Activated T-cell treated with anti-CD3 and anti-CD28 coated beads for 48 hours (primary cell): ENCODE results near the gene TMEM169.
A peak's percentile ranks its signal among the peaks of the same experiment; 100 is the strongest.

Experiments
- DNase-seq: peaks from one replicate; pipeline ENCODE4 v3.0.0-alpha.2; 2020; ENCODE audit warnings: low read depth

Gene TMEM169

GRCh38 chr2:216081487-216082116 is at the start of gene TMEM169, which contains the start of gene PECR:
Gene TMEM169, plus strand, starts transcription at chr2:216081919. Its CDS starts 14,045 bp downstream, at chr2:216095964.
Gene PECR, minus strand, starts transcription at chr2:216081809. Its CDS starts 68 bp downstream, at chr2:216081741.
- peak; percentile 78 for DNase-seq

- DNase-seq = no peak
Measured at GRCh38 chr2:216031960-216032689, 49.6 kb upstream of the TMEM169 start.

DNA sequence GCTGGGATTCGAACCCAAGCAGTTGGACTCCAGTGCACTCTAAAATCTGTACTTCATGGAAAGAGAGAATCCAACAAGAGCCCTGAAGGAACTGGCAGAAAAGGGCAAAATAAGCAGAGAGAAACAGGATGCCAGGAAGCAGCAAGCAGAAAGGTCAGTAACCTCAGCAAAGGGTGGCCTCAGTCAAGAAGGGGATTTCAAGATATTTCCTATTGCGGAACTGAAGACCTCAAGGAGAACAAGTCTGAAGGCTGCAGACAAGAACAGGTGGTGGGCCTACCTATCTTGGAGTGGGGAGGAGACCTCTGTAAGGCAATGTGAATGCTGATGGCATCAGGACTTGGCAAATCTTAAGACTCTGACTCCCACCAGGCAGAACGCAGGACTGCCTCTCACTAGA is 48.3 kb upstream of the TMEM169 start:
- no peak for DNase-seq

DNA sequence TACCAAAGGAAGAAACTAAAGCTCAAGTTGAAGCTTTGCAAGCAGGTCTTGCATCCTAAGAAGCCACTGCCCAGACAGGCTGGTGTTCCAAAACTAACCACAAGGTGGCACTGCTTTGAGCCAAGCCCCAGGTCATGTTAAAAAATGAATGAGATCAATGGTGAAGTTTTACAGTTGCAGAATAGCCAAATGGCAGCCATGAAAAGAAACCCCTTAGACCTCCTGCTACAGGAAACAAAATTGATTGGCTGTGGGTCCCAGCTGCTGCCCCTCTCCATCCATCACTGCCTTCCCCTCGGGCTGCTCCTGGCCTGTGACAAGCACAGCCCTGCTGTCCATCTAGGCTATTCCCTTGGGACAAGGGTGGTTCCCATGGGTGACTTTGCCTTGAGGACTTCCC is 47.7 kb upstream of the TMEM169 start:
- peak; percentile 72 for DNase-seq

DNA sequence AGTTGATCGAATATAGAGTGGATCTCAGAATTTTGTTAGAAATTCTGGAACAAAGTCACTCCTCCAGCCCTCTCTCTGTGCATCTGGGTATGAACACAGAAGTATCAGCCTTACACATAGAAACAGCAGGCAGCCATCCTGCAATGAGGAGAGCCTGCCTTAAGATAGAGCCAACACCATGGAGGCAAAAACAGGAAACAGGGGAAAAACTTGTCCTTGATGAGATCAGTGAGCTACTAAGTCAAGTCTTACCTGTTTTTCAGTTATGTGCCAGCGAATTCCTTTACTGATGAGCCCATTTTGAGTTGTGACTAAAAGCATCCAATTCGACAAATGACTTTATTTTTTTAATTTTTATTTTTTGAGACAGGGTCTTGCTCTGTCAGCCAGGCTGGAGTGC is 41.8 kb upstream of the TMEM169 start:
- DNase-seq = no peak

- DNase-seq = no peak
Measured at GRCh38 chr2:216041438-216041837, 40.3 kb upstream of the TMEM169 start.

GRCh38 chr2:216043949-216044348 is 37.8 kb upstream of the TMEM169 start:
- no peak for DNase-seq

DNA sequence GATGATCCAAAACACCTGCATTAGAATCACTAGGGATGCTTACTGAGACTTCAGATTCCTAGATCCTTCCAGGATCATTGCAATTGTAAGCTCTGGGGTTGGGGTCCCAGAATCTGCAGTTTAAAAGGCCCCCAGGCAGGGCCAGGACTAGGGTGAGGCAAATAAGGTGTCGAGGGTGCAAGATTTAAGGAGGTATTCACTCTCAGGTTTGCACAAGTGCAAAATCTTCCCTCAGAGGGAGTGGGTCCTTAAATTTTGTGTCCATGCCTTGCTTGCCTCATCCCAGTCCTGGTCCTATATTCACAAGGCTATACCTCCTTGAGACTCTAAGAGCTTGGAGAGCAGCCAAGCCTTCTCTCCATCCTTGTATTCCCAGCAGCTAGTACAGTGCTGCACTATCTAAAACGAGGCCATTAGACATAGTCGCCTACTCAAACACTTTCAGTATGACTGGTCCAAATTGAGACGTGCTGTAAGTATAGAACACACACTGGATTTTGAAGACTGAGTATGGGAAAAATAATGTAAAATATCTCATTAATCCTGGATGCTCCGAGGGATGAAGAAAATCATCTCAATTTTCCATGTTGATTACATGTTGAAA is 36.7 kb upstream of the TMEM169 start:
- DNase-seq = no peak

DNA sequence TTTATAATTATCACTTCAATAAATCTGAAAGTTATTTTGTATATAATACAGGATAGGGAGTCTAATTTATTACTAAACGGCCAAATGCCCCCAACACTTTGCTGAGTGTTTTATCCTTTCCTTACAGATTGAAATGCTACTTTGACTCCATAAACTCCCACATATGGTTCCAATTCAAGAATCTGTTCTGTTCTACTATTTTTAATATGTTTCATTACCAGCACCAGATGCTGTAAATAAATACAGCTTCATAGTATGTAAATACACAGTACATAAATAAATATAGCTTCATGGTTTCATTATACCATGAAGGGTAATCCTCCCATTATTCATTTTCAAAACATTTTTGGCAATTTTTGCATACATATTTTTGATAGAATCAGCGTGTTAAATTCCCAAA is 34.3 kb upstream of the TMEM169 start:
- no peak for DNase-seq

- DNase-seq = no peak
Measured at GRCh38 chr2:216049452-216049851, 32.3 kb upstream of the TMEM169 start.

GRCh38 chr2:216051350-216051749 is 30.4 kb upstream of the TMEM169 start:
- no peak for DNase-seq

DNA sequence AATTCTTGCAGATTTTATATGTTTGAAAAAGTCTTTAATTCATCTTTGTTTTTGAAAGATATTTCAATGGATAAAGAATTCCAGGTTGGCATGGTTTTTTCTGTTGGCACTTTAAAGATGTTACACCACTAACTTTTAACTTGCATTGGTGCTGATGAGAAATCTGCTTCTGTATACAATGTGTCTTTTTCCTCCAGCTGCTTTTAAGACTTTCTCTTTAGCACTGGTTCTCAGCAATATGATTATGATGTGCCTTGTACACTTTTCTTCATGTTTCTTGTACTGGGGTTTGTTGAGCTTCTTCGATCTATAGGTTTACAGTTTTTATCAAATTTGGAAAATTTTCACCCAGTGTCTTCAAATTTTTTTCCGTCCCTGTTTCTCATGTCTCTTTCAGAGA is 29.3 kb upstream of the TMEM169 start:
- DNase-seq = no peak

GRCh38 chr2:216055680-216056079 is 26.0 kb upstream of the TMEM169 start:
- no peak for DNase-seq

GRCh38 chr2:216056739-216057138 is 25.0 kb upstream of the TMEM169 start:
- no peak for DNase-seq

DNA sequence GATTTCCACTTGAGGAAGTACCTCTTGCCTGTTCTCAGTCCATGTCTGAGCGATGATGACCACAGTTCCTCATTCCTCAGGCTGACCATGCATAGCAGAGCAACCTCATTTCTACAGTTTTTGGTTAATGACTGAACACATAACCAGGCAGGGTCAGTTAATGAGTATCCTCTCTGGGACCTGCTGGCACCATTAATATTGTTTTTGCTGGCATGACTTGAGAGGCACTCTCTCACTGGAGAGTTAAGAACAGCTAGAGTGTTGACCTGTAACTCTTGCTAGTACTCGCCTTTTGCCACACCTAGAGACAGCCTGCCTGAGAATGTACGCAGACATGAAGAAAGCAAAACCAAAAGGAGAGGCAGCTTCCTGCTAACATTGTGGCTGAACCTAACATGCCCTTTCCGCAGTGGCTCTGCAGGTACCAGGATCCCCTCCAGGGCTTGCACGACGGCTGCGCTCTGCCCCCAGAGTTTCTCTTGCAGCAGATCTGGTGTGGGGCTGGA is 24.0 kb upstream of the TMEM169 start:
- DNase-seq = peak; percentile 41

- DNase-seq = no peak
Measured at GRCh38 chr2:216059233-216059834, 22.4 kb upstream of the TMEM169 start.

DNA sequence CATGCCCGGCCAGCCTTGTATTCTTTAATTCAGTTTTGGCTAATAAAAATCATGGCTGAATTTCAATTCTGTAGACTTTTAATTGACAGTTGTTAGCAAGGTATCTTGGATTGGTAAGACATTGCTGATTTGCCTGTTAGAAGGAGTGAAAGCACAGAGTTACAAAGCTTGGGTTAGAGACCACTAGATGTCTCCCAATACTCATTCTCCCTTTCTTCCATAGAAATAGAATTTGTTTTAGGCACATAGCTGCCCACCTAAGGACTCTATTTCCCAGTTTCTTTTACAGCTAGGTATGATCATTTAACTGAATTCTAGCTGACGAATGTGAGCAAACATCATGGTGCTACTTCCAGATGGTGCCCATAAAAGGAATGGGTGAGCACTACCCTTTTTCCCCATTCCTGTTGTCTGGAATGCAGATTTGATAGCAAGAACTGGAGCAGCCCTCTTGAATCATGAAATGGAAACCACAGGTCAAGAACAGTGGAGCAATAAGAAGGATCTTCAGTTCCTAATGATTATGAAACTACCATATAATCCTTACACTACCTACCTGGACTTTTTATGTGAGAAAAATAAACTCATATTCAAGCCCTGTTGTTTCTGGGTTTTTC is 17.6 kb upstream of the TMEM169 start:
- no peak for DNase-seq

DNA sequence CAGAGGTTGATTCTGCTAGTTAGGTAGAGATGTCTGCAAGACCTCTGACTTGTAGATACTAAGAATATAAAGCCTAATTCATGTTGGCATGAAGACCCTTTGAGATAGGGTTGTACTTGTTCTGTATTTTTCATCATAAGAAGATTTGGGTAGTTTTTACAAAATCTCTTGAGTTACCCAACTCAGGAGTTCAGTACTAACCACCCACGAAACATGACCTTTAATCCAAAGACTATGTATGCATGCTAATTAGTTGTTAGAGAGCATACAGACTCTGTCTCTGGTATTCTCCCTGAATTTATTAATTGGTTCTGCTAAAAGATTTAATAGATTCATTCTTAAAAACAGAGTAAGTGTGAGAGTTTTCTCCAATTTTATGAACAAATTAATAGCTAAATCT is 17.1 kb upstream of the TMEM169 start:
- DNase-seq = no peak

- DNase-seq = no peak
Measured at GRCh38 chr2:216066230-216066629, 15.5 kb upstream of the TMEM169 start.

DNA sequence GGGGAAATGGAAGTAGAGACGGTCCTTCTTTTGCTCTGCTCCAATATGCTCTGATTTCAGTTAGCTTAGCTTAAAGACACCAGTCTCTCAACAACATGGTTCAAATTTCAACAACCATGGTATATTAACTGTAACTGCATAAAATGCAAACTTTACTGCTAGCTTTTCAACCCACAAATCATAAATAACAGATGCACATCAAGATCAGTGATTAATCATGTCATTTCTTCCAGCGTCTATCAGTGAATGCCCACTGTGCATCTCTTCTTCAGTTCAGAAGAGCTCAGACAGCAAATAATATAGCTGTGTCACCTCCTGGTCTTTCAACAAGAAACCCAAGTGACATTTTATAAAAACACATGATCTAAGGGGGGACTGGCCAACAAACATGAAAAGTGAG is 12.7 kb upstream of the TMEM169 start:
- no peak for DNase-seq

DNA sequence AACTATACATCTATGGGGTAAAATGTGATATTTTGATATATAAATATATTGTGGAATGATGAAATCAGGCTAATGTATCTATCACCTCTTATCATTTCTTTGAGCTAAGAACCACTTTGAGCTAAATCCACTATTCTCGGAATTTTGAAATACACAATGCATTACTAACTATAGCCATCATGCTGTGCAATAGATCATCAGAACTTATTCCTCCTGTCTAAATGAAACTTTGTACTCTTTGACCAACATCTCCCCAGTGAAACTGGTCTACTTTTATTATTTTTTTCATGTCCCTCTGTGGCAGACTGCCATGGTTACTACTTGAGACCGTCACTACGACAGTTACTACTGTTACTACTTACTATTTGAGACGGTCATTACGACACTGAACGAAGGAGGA is 11.5 kb upstream of the TMEM169 start:
- no peak for DNase-seq
